GM21390 (cell line): Measurements from ENCODE around the gene PAN2.
A peak's percentile ranks its signal among the peaks of the same experiment; 100 is the strongest.
"Not testable (repeated sequence)": the region's sequence is repeated elsewhere in the genome, so short reads cannot be mapped to it uniquely, and the experiment has no call there.

Source experiments
- ATAC-seq: cut with Tn5 transposase; IDR thresholded peaks from one replicate; pipeline ENCODE4 v1.9.1; 2021; ENCODE audit not compliant: unreplicated experiment

The PAN2 gene

GRCh38 chr12:56308714-56309113, 25.1 kb downstream of the PAN2 start:
- no peak for ATAC-seq

DNA sequence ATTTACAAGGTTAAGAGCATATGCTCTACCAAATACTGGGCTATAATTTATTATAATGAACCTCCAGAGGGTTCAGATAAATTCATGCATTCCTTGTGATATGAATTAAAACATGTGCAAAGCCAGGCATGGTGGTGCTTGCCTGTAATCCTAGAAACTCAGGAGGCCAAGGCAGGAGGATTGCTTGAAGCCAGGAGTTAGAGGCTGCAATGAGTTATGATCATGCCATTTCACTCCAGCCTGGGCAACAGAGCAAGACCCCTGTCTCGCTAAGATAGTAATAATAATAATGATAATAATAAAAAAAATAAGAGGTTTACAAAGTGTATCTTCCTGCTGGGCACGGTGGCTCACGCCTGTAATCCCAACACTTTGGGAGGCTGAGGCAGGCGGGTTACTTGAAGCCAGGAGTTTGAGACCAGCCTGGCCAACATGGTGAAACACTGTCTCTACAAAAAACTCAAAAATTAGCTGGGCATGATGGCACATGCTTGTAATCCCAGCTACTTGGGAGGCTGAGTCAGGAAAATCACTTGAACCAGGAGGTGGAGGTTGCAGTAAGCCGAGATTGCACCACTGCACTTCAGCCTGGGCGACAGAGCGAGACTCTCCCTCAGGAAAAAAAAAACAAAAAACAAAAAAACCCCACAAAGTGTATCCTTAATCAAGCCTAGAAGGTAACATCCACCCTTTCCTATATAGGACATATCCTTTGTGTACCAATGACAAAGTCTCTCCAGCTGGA, 26.4 kb downstream of the PAN2 start:
- ATAC-seq, result no peak

DNA sequence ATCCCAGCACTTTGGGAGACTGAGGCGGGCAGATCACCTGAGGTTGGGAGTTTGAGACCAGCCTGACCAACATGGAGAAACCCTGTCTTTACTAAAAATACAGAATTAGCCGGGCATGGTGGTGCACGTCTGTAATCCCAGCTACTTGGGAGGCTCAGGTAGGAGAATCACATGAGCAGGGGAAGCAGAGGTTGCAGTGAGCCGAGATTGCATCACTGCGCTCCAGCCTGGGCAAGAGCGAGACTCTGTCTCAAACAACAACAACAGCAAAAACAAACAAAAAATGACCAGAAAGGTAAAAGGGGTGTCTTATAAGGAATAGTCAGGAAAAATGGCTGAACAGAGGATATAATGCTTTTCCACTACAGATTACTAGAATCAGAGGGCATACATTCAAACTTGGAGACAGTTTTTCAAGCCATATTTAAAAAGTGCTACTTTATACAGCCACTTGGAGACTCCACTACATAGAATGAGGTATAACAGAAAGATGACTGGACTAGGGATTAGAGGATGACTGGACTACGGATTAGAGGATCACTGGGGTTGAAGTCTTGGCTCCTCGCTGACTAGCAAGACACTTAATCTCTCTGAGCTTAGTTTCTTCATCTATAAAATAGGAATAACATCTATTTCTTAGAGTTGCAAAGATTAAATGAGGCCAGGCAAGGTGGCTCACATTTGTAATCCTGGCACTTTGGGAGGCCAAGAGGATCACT, 28.8 kb downstream of the PAN2 start:
- no peak for ATAC-seq

DNA sequence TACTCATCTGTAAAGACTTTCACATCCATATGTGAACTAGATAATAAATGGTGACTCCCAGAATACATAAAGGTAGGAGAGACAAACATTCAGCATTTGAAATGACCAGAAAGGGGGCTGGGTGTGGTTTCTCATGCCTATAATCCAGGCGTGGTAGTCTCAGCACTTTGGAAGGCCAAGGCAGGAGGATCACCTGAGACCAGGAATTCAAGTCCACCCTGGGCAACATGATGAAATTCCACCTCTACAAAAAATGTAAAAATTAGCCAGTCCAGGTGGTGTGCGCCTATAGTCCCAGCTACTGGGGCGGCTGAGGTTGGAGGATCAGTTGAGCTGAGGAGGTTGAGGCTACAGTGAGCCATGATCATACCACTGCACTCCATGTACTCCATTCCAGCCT, 29.5 kb downstream of the PAN2 start:
- ATAC-seq, result no peak

- ATAC-seq, result no peak
Measured at GRCh38 chr12:56300644-56301464, 32.9 kb downstream of the PAN2 start.

GRCh38 chr12:56299853-56300643, 33.8 kb downstream of the PAN2 start, which contains the start of gene CS:
Gene CS, minus strand, starts transcription at chr12:56300330. Its CDS starts 129 bp downstream, at chr12:56300201.
- peak; percentile 92 for ATAC-seq

GRCh38 chr12:56299308-56299852, 34.4 kb downstream of the PAN2 start:
- no peak for ATAC-seq

- ATAC-seq, result no peak
Measured at GRCh38 chr12:56298828-56299227, 35.0 kb downstream of the PAN2 start.

- ATAC-seq, result no peak
Measured at GRCh38 chr12:56297400-56297799, 36.4 kb downstream of the PAN2 start.

GRCh38 chr12:56296295-56296694, 37.5 kb downstream of the PAN2 start:
- ATAC-seq, result no peak

DNA sequence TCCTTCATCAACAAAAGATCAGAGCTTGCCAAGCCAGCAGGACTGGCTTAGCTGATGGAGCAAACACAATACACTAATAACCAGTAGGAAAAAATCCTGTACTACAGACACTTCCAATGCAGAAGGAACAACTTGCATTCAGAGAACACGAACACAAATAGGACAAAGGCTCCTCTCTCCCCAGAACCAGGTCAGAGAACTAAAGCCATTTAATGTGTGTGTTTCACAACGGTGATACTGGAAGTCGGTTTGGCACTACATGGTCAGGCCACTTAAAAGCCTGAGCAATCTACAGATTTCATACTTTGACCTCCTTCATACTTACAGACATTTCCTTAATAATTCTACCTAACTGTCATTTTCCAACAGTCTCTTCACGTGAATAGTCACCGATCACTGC, 40.0 kb downstream of the PAN2 start:
- no peak for ATAC-seq

- no peak for ATAC-seq
Measured at GRCh38 chr12:56288705-56289387, 45.0 kb downstream of the PAN2 start.

GRCh38 chr12:56286044-56286830, 47.6 kb downstream of the PAN2 start:
- ATAC-seq, result no peak

- ATAC-seq, result not testable (repeated sequence)
Measured at GRCh38 chr12:56284263-56284662, 49.5 kb downstream of the PAN2 start.

DNA sequence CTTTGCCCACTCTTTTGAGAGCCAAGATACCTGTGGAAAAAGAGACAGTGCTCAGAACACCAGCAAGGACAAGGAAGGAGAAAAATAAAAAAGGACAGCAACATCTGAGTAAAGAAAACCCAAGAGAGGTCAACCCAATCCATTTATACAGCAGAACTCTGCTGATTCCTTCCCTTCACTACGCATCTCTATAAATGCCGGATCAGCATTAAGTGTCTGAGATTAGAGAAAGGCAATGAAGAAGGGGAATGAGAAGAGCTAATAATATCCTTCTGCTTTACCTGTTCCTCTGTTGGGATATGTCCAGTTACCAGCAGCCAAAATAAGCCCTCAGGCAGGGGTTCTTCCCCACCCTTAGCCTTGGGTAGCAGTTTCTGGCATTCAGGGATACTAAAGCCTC, 51.2 kb downstream of the PAN2 start:
- ATAC-seq, result no peak

DNA sequence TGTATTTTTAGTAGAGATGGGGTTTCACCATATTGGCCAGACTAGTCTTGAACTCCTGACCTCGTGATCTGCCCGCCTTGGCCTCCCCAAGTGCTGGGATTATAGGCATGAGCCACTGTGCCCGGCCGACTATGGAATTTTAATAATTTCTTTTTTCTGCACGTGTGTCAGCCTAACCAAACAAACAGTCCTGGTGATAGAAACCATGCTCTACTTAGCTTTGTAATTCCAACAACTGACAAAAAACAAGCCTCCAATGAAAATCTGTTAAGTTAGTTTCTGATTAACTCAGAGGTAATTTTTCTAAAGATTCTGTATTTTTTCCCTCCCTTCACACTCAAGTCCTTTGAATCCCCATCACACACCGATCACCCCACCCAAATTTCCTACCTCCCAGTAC, 51.8 kb downstream of the PAN2 start:
- no peak for ATAC-seq

- no peak for ATAC-seq
Measured at GRCh38 chr12:56280849-56281248, 53.0 kb downstream of the PAN2 start.

GRCh38 chr12:56278905-56279304, 54.9 kb downstream of the PAN2 start:
- no peak for ATAC-seq

DNA sequence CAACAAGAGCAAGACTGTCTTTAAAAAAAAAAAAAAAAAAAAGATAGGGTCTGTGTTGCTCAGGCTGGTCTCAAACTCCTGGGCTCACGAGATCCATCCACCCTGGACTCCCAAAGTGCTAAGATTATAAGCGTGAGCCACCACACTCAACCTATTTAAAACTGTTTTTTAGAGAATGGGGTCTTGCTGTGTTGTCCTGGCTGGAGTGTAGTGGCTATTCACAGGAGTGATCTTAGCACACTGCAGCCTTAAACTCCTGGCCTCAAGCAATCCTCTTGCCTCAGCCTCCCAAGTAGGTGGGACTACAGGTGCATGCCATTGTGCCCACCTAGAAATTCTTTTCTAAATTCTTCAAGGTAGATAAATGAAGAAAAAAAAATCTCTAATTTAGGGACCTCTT, 59.5 kb downstream of the PAN2 start:
- ATAC-seq, result no peak
